Mammary epithelial cell (primary cell): Measurements from ENCODE around the gene HEBP2.

Source experiments
- EZH2 ChIP-seq: IDR thresholded peaks from 2 replicates; pipeline ENCODE4 v1.6.1; 2012; ENCODE audit warnings: low read length, inconsistent platforms, borderline replicate concordance
- TF ChIP-seq, protein P1 (sequence below), 2 donors: IDR thresholded peaks in 1 of 2; conservative IDR thresholded peaks in 1 of 2; 2 replicates each; pipeline ENCODE4 v1.5.1; 2011 to 2012; ENCODE audit warnings: inconsistent platforms in 2 of 2, low read length in 2 of 2, mild to moderate bottlenecking in 2 of 2, control low read depth in 1 of 2, low read depth in 1 of 2; ENCODE audit not compliant: insufficient read depth in 1 of 2; ENCODE audit errors: extremely low read depth in 1 of 2

- TF ChIP-seq EZH2 = no peak
- TF ChIP-seq, protein P1, sequence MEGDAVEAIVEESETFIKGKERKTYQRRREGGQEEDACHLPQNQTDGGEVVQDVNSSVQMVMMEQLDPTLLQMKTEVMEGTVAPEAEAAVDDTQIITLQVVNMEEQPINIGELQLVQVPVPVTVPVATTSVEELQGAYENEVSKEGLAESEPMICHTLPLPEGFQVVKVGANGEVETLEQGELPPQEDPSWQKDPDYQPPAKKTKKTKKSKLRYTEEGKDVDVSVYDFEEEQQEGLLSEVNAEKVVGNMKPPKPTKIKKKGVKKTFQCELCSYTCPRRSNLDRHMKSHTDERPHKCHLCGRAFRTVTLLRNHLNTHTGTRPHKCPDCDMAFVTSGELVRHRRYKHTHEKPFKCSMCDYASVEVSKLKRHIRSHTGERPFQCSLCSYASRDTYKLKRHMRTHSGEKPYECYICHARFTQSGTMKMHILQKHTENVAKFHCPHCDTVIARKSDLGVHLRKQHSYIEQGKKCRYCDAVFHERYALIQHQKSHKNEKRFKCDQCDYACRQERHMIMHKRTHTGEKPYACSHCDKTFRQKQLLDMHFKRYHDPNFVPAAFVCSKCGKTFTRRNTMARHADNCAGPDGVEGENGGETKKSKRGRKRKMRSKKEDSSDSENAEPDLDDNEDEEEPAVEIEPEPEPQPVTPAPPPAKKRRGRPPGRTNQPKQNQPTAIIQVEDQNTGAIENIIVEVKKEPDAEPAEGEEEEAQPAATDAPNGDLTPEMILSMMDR (conservative IDR thresholded peaks at IDR 0.05 in 1 of 2, IDR thresholded peaks at IDR 0.05 in 1 of 2; ENCODE audit: extremely low read depth in 1 of 2, insufficient read depth in 1 of 2, low read depth in 1 of 2, low read length in 2 of 2) = no peak
These were observed 32.3 kb upstream of the HEBP2 start for GRCh38 chr6:138371720-138372119.
